GM12864 (cell line): ENCODE measurements around the gene NANOGP8.

Experiments used
- DNase-seq: peaks from one replicate; pipeline ENCODE4 v3.0.0-alpha.2; 2011; ENCODE audit warnings: low read depth
- H3K4me3 ChIP-seq: 2 replicates; pipeline ENCODE4 v1.5.1; 2011; ENCODE audit warnings: mild to moderate bottlenecking, low read depth, low read length, control low read depth
- TF ChIP-seq, protein P1 (sequence below): IDR thresholded peaks from 2 replicates; pipeline ENCODE4 v1.5.1; 2011; ENCODE audit warnings: low read depth, mild to moderate bottlenecking, moderate library complexity, low read length, control low read depth, inconsistent platforms; ENCODE audit errors: missing control alignments

Gene NANOGP8

DNA sequence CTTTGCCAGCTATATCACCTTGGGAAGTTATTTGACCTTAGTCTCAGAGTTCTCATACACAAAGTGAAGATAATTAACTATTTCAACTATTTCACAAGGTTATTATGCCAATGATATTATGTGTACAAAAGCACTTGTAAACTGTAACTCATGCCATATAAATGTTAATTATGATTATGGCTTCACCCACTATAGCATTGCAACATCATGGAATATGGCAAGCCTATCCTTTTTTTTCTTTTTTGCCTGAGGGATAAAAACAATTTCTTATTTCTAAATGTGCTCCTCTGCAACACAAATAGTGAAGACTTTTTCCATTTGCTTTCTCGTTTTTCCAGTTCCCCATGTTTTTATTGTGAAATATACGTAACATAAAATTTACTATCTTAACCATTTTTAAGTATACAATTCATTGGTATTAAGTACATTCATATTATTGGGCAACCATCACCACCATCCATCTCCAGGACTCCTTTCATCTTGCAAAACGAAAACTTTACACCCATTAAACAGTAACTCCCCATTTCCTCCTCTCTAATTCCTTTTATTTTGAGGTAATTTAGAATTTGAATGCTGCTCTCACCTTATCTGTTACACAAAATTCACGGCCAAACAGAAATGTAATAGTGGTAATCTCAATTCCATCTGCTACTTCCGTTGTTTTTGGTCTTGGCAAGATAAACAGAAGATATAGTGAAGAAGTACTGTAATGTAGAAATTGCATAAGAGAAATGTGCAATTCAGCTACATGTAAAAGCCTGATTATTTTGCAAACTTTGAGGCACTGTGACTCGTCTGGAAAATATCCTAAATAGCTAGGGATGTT lies 46.3 kb downstream of the NANOGP8 start:
- no peak for DNase-seq
- H3K4me3 ChIP-seq = no peak overlapping the region
- TF ChIP-seq, protein P1, sequence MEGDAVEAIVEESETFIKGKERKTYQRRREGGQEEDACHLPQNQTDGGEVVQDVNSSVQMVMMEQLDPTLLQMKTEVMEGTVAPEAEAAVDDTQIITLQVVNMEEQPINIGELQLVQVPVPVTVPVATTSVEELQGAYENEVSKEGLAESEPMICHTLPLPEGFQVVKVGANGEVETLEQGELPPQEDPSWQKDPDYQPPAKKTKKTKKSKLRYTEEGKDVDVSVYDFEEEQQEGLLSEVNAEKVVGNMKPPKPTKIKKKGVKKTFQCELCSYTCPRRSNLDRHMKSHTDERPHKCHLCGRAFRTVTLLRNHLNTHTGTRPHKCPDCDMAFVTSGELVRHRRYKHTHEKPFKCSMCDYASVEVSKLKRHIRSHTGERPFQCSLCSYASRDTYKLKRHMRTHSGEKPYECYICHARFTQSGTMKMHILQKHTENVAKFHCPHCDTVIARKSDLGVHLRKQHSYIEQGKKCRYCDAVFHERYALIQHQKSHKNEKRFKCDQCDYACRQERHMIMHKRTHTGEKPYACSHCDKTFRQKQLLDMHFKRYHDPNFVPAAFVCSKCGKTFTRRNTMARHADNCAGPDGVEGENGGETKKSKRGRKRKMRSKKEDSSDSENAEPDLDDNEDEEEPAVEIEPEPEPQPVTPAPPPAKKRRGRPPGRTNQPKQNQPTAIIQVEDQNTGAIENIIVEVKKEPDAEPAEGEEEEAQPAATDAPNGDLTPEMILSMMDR = no peak
